Right renal pelvis (tissue), 4 donors: ENCODE data around the gene RNF31. TPM values are rescaled to one million over a fixed set of nuclear protein-coding genes. Genes with fewer than 3 reads are reported as not detected.

ENCODE experiments used
- DNase-seq, 4 donors: peaks; one replicate each; pipeline ENCODE4 v3.0.0-alpha.2; 2013; ENCODE audit warnings: low read depth in 4 of 4, low spot score in 3 of 4, missing footprints in 1 of 4
- polyA plus RNA-seq, 4 donors: library from polyadenylated mRNA; unstranded; fragments of 120-200 nt; gene quantifications; one replicate each; pipeline ENCODE4 v1.2.1, GENCODE V29; 2013; ENCODE audit not compliant: insufficient read length in 4 of 4

The RNF31 gene
- polyA plus RNA-seq, 4 donors = 49.2 to 54.2 (median 49.4) TPM

GRCh38 chr14:24179294-24179960, 32.1 kb downstream of the RNF31 start:
- DNase-seq = no peak

GRCh38 chr14:24179961-24180796, 32.9 kb downstream of the RNF31 start:
- DNase-seq = peak in 1 of 4 donors; percentile 18

GRCh38 chr14:24181371-24182077, 34.2 kb downstream of the RNF31 start:
- DNase-seq = no peak

GRCh38 chr14:24182110-24182882, 35.0 kb downstream of the RNF31 start:
- DNase-seq = no peak

GRCh38 chr14:24183014-24183481, 35.8 kb downstream of the RNF31 start:
- no peak for DNase-seq

- DNase-seq = no peak
Measured at GRCh38 chr14:24184104-24184970, 37.0 kb downstream of the RNF31 start.

GRCh38 chr14:24185026-24185425, 37.7 kb downstream of the RNF31 start:
- no peak for DNase-seq

GRCh38 chr14:24185741-24186140, 38.4 kb downstream of the RNF31 start:
- DNase-seq = no peak

GRCh38 chr14:24186831-24187538, 39.7 kb downstream of the RNF31 start:
- DNase-seq = no peak

GRCh38 chr14:24187539-24187915, 40.2 kb downstream of the RNF31 start:
- no peak for DNase-seq

- DNase-seq = peak; percentile 89 to 93 (median 93)
Measured at GRCh38 chr14:24188251-24189058, 41.2 kb downstream of the RNF31 start, which contains the start of gene IPO4. IPO4 (minus strand) TSS chr14:24188816; CDS start chr14:24188787, 29 bp downstream.

GRCh38 chr14:24189059-24189375, 41.7 kb downstream of the RNF31 start:
- DNase-seq = no peak

- DNase-seq = no peak
Measured at GRCh38 chr14:24189460-24189859, 42.2 kb downstream of the RNF31 start.

GRCh38 chr14:24190416-24190815, 43.1 kb downstream of the RNF31 start:
- no peak for DNase-seq

GRCh38 chr14:24192933-24193332, 45.6 kb downstream of the RNF31 start:
- DNase-seq = no peak

- no peak for DNase-seq
Measured at GRCh38 chr14:24194186-24194872, 47.0 kb downstream of the RNF31 start.

GRCh38 chr14:24194873-24195185, 47.5 kb downstream of the RNF31 start:
- no peak for DNase-seq
